Keratinocyte (primary cell): ENCODE data around the gene S1PR4. TPM values are rescaled to one million over a fixed set of nuclear protein-coding genes. Genes with fewer than 3 reads are reported as not detected.

Experiments used
- DNase-seq: peaks from one replicate; pipeline ENCODE4 v3.0.0-alpha.2; 2011; ENCODE audit warnings: low read depth, missing footprints, low spot score
- FAIRE-seq: peaks from 2 replicates; lab custom pipeline; 2011; peaks lifted over from hg19 to GRCh38; lab: Jason Lieb, UNC
- H2AFZ ChIP-seq: 2 replicates; pipeline ENCODE4 v1.6.0; 2012; ENCODE audit warnings: low read length, control low read depth, inconsistent platforms; ENCODE audit not compliant: control insufficient read depth
- H3K27ac ChIP-seq: 2 replicates; pipeline ENCODE4 v1.5.1; 2011; ENCODE audit warnings: low read length; ENCODE audit not compliant: control insufficient read depth, insufficient read depth
- H3K27me3 ChIP-seq: 3 replicates; pipeline ENCODE4 v1.6.0; 2011; ENCODE audit warnings: low read length; ENCODE audit not compliant: control insufficient read depth, insufficient read depth; ENCODE audit errors: extremely low read depth
- H3K36me3 ChIP-seq, 2 experiments: 2 replicates in 1 of 2; 3 replicates in 1 of 2; pipeline ENCODE4 v1.5.1; 2011; ENCODE audit warnings: low read length in 2 of 2, mild to moderate bottlenecking in 1 of 2; ENCODE audit not compliant: control insufficient read depth in 2 of 2, insufficient read depth in 2 of 2; ENCODE audit errors: extremely low read depth in 1 of 2
- H3K4me1 ChIP-seq: 3 replicates; pipeline ENCODE4 v1.5.1; 2011; ENCODE audit warnings: low read length; ENCODE audit not compliant: control insufficient read depth, insufficient read depth; ENCODE audit errors: extremely low read depth
- H3K4me2 ChIP-seq: 3 replicates; pipeline ENCODE4 v1.6.0; 2011; ENCODE audit warnings: low read depth, low read length; ENCODE audit not compliant: control insufficient read depth, insufficient read depth; ENCODE audit errors: extremely low read depth
- H3K4me3 ChIP-seq, 3 experiments: fragments of 200-600 bp in 1 of 3; sonication (generic) in 1 of 3; 2 replicates in 2 of 3; 3 replicates in 1 of 3; pipeline ENCODE4 v1.5.1; 2011 to 2016; ENCODE audit warnings: low read length in 3 of 3, mild to moderate bottlenecking in 3 of 3, control low read depth in 2 of 3, inconsistent platforms in 1 of 3, low read depth in 1 of 3, mixed read lengths in 1 of 3, mixed run types in 1 of 3, moderate library complexity in 1 of 3; ENCODE audit not compliant: control insufficient read depth in 2 of 3, insufficient read depth in 2 of 3; ENCODE audit errors: extremely low read depth in 1 of 3
- H3K79me2 ChIP-seq: 2 replicates; pipeline ENCODE4 v1.6.0; 2012; ENCODE audit warnings: low read length; ENCODE audit not compliant: control insufficient read depth, insufficient read depth
- H3K9ac ChIP-seq: 3 replicates; pipeline ENCODE4 v1.6.0; 2011; ENCODE audit warnings: low read length; ENCODE audit not compliant: control insufficient read depth, insufficient read depth; ENCODE audit errors: extremely low read depth
- H3K9me1 ChIP-seq: 3 replicates; pipeline ENCODE4 v1.6.0; 2011; ENCODE audit warnings: low read length; ENCODE audit not compliant: control insufficient read depth, insufficient read depth; ENCODE audit errors: extremely low read depth
- H3K9me3 ChIP-seq: 2 replicates; pipeline ENCODE4 v1.5.1; 2012; ENCODE audit warnings: low read depth, low read length; ENCODE audit not compliant: control insufficient read depth
- H4K20me1 ChIP-seq: 3 replicates; pipeline ENCODE4 v1.6.0; 2011; ENCODE audit warnings: low read length; ENCODE audit not compliant: control insufficient read depth, insufficient read depth; ENCODE audit errors: extremely low read depth
- CTCF ChIP-seq, 3 experiments: IDR thresholded peaks in 1 of 3; conservative IDR thresholded peaks in 1 of 3; optimal IDR thresholded peaks in 1 of 3; 2 replicates in 2 of 3; 3 replicates in 1 of 3; pipeline versions ENCODE3 to v1.5.1; 2011; ENCODE audit warnings: low read length in 3 of 3, mild to moderate bottlenecking in 3 of 3, moderate library complexity in 2 of 3, control low read depth in 1 of 3, inconsistent platforms in 1 of 3; ENCODE audit not compliant: insufficient read depth in 2 of 3; ENCODE audit errors: extremely low read depth in 1 of 3
- EZH2 ChIP-seq: IDR thresholded peaks from one replicate; pipeline ENCODE4 v1.6.1; 2012; ENCODE audit warnings: inconsistent platforms, mild to moderate bottlenecking, low read length, moderate library complexity
- dilution Hi-C: fragments of 300-500 bp; cut with MboI; formaldehyde crosslinking; loops from one replicate; pipeline ENCODE4 v1.7.0; 2020; ENCODE audit warnings: low sequenced_read_pairs; ENCODE audit not compliant: extremely low pct_ligation_motif_present
- polyA plus RNA-seq, 5 experiments: library from polyadenylated mRNA; depleted of rRNA in 3 of 5; stranded (reverse) in 3 of 5; stranded (forward) in 1 of 5; unstranded in 1 of 5; fragments of >200 nt; gene quantifications; 1 replicate in 1 of 5; 2 replicates in 3 of 5; 3 replicates in 1 of 5; pipeline versions ENCODE4 v1.2.1 to v1.2.3, GENCODE V29; 2011 to 2012; ENCODE audit warnings: missing spikeins in 2 of 5, low read depth in 1 of 5, low replicate concordance in 1 of 5

The S1PR4 gene
- polyA plus RNA-seq, 1 donor (not counting 4 experiments of a cell fraction or from before 2014, with no cell fraction given), result 0.08 TPM

GRCh38 chr19:3225169-3225485 lies 46.6 kb downstream of the S1PR4 start:
- Histone ChIP-seq H2AFZ (no peak overlapping the region), H3K4me1 (no peaks in the 10 kb centered on the region), H3K79me2 (no peaks in the 10 kb centered on the region), H3K9ac (no peak overlapping the region), H3K4me3 (no peak overlapping the region), H3K27me3 (peaks cover 51% of the 10 kb centered on the region), H3K27ac (no peak overlapping the region), H3K36me3 (no peaks in the 10 kb centered on the region), H3K9me3 (no peaks in the 10 kb centered on the region), H3K9me1 (no peaks in the 10 kb centered on the region), H4K20me1 (no peaks in the 10 kb centered on the region), H3K4me2 (no peak overlapping the region)
- TF ChIP-seq CTCF (optimal IDR thresholded peaks at IDR 0.05 in 1 of 3, IDR thresholded peaks at IDR 0.05 in 1 of 3, conservative IDR thresholded peaks at IDR 0.05 in 1 of 3; ENCODE audit: extremely low read depth in 1 of 3, insufficient read depth in 2 of 3, low read length in 3 of 3), result no peak
- TF ChIP-seq EZH2, result no peak
- dilution Hi-C loops, result no loop called here
- FAIRE-seq, result no peak
- no peak for DNase-seq

- Histone ChIP-seq H3K9me1 (no peaks in the 10 kb centered on the region), H3K36me3 (no peaks in the 10 kb centered on the region), H3K27ac (no peak overlapping the region), H4K20me1 (peaks cover under 1% of the 10 kb centered on the region), H3K79me2 (no peaks in the 10 kb centered on the region), H3K27me3 (peaks cover 56% of the 10 kb centered on the region), H3K9ac (no peak overlapping the region), H3K4me2 (no peak overlapping the region), H3K4me3 (no peak overlapping the region), H3K4me1 (no peaks in the 10 kb centered on the region), H3K9me3 (no peaks in the 10 kb centered on the region), H2AFZ (no peak overlapping the region)
- TF ChIP-seq EZH2 (peak; percentile 76), CTCF (optimal IDR thresholded peaks at IDR 0.05 in 1 of 3, IDR thresholded peaks at IDR 0.05 in 1 of 3, conservative IDR thresholded peaks at IDR 0.05 in 1 of 3; ENCODE audit: extremely low read depth in 1 of 3, insufficient read depth in 2 of 3, low read length in 3 of 3) (no peak)
- FAIRE-seq (no peak), DNase-seq (no peak)
- dilution Hi-C loops, result no loop called here
Measured at GRCh38 chr19:3225677-3226093, 47.1 kb downstream of the S1PR4 start.
